HEK293T (cell line): Measurements from ENCODE around the gene LIN28B.

ENCODE experiments used
- BHLHE40 ChIP-seq: fragments of 450-650 bp; IDR thresholded peaks from 2 replicates; pipeline ENCODE4 v1.6.1; 2016; ENCODE audit warnings: mild to moderate bottlenecking, moderate library complexity, borderline replicate concordance
- CTBP1 ChIP-seq: fragments of 450-650 bp; IDR thresholded peaks from 2 replicates; pipeline ENCODE4 v1.6.1; 2016; ENCODE audit warnings: borderline replicate concordance
- ELF4 ChIP-seq: fragments of 450-650 bp; IDR thresholded peaks from 2 replicates; pipeline ENCODE4 v1.6.1; 2017; ENCODE audit warnings: antibody characterized with exemption
- FOXA1 ChIP-seq: fragments of 450-650 bp; IDR thresholded peaks from 2 replicates; pipeline ENCODE4 v1.6.1; 2016; ENCODE audit warnings: mild to moderate bottlenecking
- FOXK2 ChIP-seq: fragments of 450-650 bp; IDR thresholded peaks from 2 replicates; pipeline ENCODE4 v1.6.1; 2016; ENCODE audit warnings: mild to moderate bottlenecking
- FOXM1 ChIP-seq: fragments of 450-650 bp; IDR thresholded peaks from 2 replicates; pipeline ENCODE4 v1.6.1; 2017; ENCODE audit warnings: mild to moderate bottlenecking, borderline replicate concordance
- NFRKB ChIP-seq: fragments of 450-650 bp; IDR thresholded peaks from 2 replicates; pipeline ENCODE4 v1.6.1; 2016; ENCODE audit warnings: mild to moderate bottlenecking, moderate library complexity
- SP1 ChIP-seq: fragments of 450-650 bp; IDR thresholded peaks from 2 replicates; pipeline ENCODE4 v1.6.1; 2017
- SUZ12 ChIP-seq: fragments of 450-650 bp; IDR thresholded peaks from 2 replicates; pipeline ENCODE4 v1.6.1; 2016; ENCODE audit warnings: mild to moderate bottlenecking
- TARDBP ChIP-seq: fragments of 450-650 bp; IDR thresholded peaks from 2 replicates; pipeline ENCODE4 v1.6.1; 2016

GRCh38 chr6:104921896-104922295, 35.0 kb upstream of the LIN28B start:
- TF ChIP-seq SP1 (no peak), SUZ12 (no peak), FOXM1 (no peak), TARDBP (no peak), BHLHE40 (no peak), FOXA1 (no peak), NFRKB (no peak), ELF4 (no peak), CTBP1 (no peak), FOXK2 (no peak)
